Endothelial cell of umbilical vein (primary cell): ENCODE results near the gene APPL2. TPM values are rescaled to one million over a fixed set of nuclear protein-coding genes. Genes with fewer than 3 reads are reported as not detected.

Experiments used
- BruUV-seq: library from RNA; stranded (reverse); fragments of 400-500 nt; replicated peaks from 2 replicates; lab custom pipeline; 2021; lab: Mats Ljungman, UMichigan
- CTCF ChIA-PET: fragments of 300-600, 350-600 bp; sonication (Branson Sonifier 250); formaldehyde crosslinking; loops from one replicate; lab custom pipeline; 2021; ENCODE audit warnings: antibody characterized with exemption, inconsistent platforms; lab: Charles Lee
- POLR2A ChIA-PET: fragments of 300-600, 350-600 bp; sonication (Branson Sonifier 250); formaldehyde crosslinking; loops from one replicate; lab custom pipeline; 2021; ENCODE audit warnings: antibody characterized with exemption, inconsistent platforms; lab: Charles Lee
- DNase-seq: peaks from one replicate; pipeline ENCODE4 v3.0.0-alpha.2; 2011; ENCODE audit warnings: low read depth, low spot score
- FAIRE-seq: peaks from 2 replicates; lab custom pipeline; 2011; peaks lifted over from hg19 to GRCh38; lab: Jason Lieb, UNC
- H2AFZ ChIP-seq: 2 replicates; pipeline ENCODE4 v1.6.0; 2012; ENCODE audit warnings: low read depth, low read length, control low read depth, inconsistent platforms
- H3K27ac ChIP-seq: 2 replicates; pipeline ENCODE4 v1.5.1; 2011; ENCODE audit warnings: low read depth, mild to moderate bottlenecking, control low read depth, low read length, moderate library complexity; ENCODE audit not compliant: insufficient read depth
- H3K27me3 ChIP-seq, 2 experiments: 2 replicates each; pipeline versions ENCODE4 v1.6.0 to v1.6.1; 2011; ENCODE audit warnings: low read length in 2 of 2, mixed read lengths in 1 of 2; ENCODE audit not compliant: control insufficient read depth in 2 of 2, insufficient read depth in 2 of 2
- H3K36me3 ChIP-seq, 2 experiments: 2 replicates in 1 of 2; 3 replicates in 1 of 2; pipeline ENCODE4 v1.5.1; 2011; ENCODE audit warnings: low read length in 2 of 2, mild to moderate bottlenecking in 1 of 2, moderate library complexity in 1 of 2; ENCODE audit not compliant: control insufficient read depth in 2 of 2, insufficient read depth in 2 of 2; ENCODE audit errors: extremely low read depth in 1 of 2
- H3K4me1 ChIP-seq: 3 replicates; pipeline ENCODE4 v1.5.1; 2011; ENCODE audit warnings: mild to moderate bottlenecking, low read length; ENCODE audit not compliant: control insufficient read depth, insufficient read depth; ENCODE audit errors: extremely low read depth
- H3K4me2 ChIP-seq: 2 replicates; pipeline ENCODE4 v1.6.1; 2011; ENCODE audit warnings: low read length, control low read depth, mixed read lengths; ENCODE audit not compliant: insufficient read depth
- H3K4me3 ChIP-seq, 3 experiments: fragments of 200-600 bp in 1 of 3; sonication (generic), shearing (Covaris generic) in 1 of 3; replicated peaks in 1 of 3; 2 replicates each; pipeline ENCODE4 v1.5.1; 2011 to 2016; ENCODE audit warnings: control low read depth in 3 of 3, low read length in 3 of 3, mild to moderate bottlenecking in 2 of 3, inconsistent platforms in 1 of 3, low read depth in 1 of 3, moderate library complexity in 1 of 3; ENCODE audit not compliant: insufficient read depth in 1 of 3
- H3K79me2 ChIP-seq: 2 replicates; pipeline ENCODE4 v1.6.0; 2012; ENCODE audit warnings: low read length, inconsistent platforms; ENCODE audit not compliant: control insufficient read depth, insufficient read depth
- H3K9ac ChIP-seq: replicated peaks from 2 replicates; pipeline ENCODE3; 2011; ENCODE audit warnings: low read length, control low read depth; ENCODE audit not compliant: insufficient read depth; ENCODE audit errors: extremely low read depth
- H3K9me1 ChIP-seq: replicated peaks from 3 replicates; pipeline ENCODE4 v1.6.0; 2011; ENCODE audit warnings: mild to moderate bottlenecking, low read length; ENCODE audit not compliant: control insufficient read depth, insufficient read depth; ENCODE audit errors: extremely low read depth
- H3K9me3 ChIP-seq: replicated peaks from 2 replicates; pipeline ENCODE4 v1.5.1; 2012; ENCODE audit warnings: low read length, inconsistent platforms; ENCODE audit not compliant: control insufficient read depth, insufficient read depth
- H4K20me1 ChIP-seq: replicated peaks from 2 replicates; pipeline ENCODE3; 2011; ENCODE audit warnings: mild to moderate bottlenecking, low read length; ENCODE audit not compliant: control insufficient read depth, insufficient read depth; ENCODE audit errors: extremely low read depth
- CTCF ChIP-seq, 2 donors: IDR thresholded peaks; 1 replicate in 1 of 2; 2 replicates in 1 of 2; pipeline ENCODE4 v1.5.1; 2011; ENCODE audit warnings: low read length in 2 of 2, mild to moderate bottlenecking in 2 of 2, moderate library complexity in 2 of 2, control low read depth in 1 of 2, inconsistent platforms in 1 of 2, low read depth in 1 of 2; ENCODE audit not compliant: insufficient read depth in 1 of 2; ENCODE audit errors: extremely low read depth in 1 of 2
- EZH2 ChIP-seq: IDR thresholded peaks from 2 replicates; pipeline ENCODE4 v1.6.1; 2012; ENCODE audit warnings: borderline replicate concordance, low read depth, mild to moderate bottlenecking, moderate library complexity, low read length, inconsistent platforms; ENCODE audit not compliant: severe bottlenecking
- FOS ChIP-seq: IDR thresholded peaks from 2 replicates; pipeline ENCODE4 v1.6.1; 2011; ENCODE audit warnings: mild to moderate bottlenecking, low read length, moderate library complexity, borderline replicate concordance; ENCODE audit not compliant: insufficient read depth
- GATA2 ChIP-seq: IDR thresholded peaks from 2 replicates; pipeline ENCODE4 v1.7.0; 2011; ENCODE audit warnings: low read depth, mild to moderate bottlenecking, moderate library complexity, mixed read lengths, low read length; ENCODE audit not compliant: insufficient read length, insufficient read depth
- JUN ChIP-seq: IDR thresholded peaks from 2 replicates; pipeline ENCODE4 v1.6.1; 2011; ENCODE audit warnings: borderline replicate concordance, low read depth; ENCODE audit not compliant: insufficient read length, insufficient read depth
- MAX ChIP-seq: IDR thresholded peaks from 2 replicates; pipeline ENCODE4 v1.6.1; 2011; ENCODE audit not compliant: insufficient read depth, insufficient read length
- MYC ChIP-seq: IDR thresholded peaks from one replicate; pipeline ENCODE4 v1.6.1; 2011; ENCODE audit warnings: mild to moderate bottlenecking, low read depth, low read length
- POLR2A ChIP-seq: IDR thresholded peaks from 2 replicates; pipeline ENCODE4 v1.6.1; 2012; ENCODE audit warnings: low read depth, mild to moderate bottlenecking, control low read depth, low read length
- POLR2AphosphoS5 ChIP-seq: IDR thresholded peaks from 2 replicates; pipeline ENCODE4 v1.6.1; 2012; ENCODE audit warnings: low read depth, mild to moderate bottlenecking, control low read depth, low read length, moderate library complexity; ENCODE audit not compliant: insufficient read depth
- dilution Hi-C: fragments of 300-500 bp; cut with MboI; formaldehyde crosslinking; loops from one replicate; pipeline ENCODE4 v1.15.0; 2019; ENCODE audit warnings: low sequenced_read_pairs; ENCODE audit not compliant: extremely low pct_ligation_motif_present
- intact Hi-C: fragments of 100-400 bp; cut with micrococcal nuclease; formaldehyde crosslinking; loops from one replicate; pipeline ENCODE4 v1.10.0; 2022
- polyA plus RNA-seq, 4 experiments: library from polyadenylated mRNA; depleted of rRNA in 3 of 4; stranded (reverse) in 3 of 4; unstranded in 1 of 4; fragments of >200 nt; gene quantifications; 2 replicates each; pipeline versions ENCODE4 v1.2.1 to v1.2.3, GENCODE V29; 2011 to 2012; ENCODE audit warnings: missing spikeins in 1 of 4
- total RNA-seq: library from RNA; stranded (reverse); gene quantifications from 2 replicates; pipeline ENCODE4 v1.2.3, GENCODE V29; 2021

The APPL2 gene
- total and polyA plus RNA-seq, 2 donors (not counting 3 experiments of a cell fraction or from before 2014, with no cell fraction given): 8.1 to 21.4 TPM

- DNase-seq: no peak
- Histone ChIP-seq H2AFZ (no peak overlapping the region), H3K9me1 (no peaks in the 10 kb centered on the region), H3K27ac (no peak overlapping the region), H3K4me3 (no peak overlapping the region), H3K36me3 (no peaks in the 10 kb centered on the region), H3K4me1 (peaks cover 9% of the 10 kb centered on the region), H3K4me2 (no peak overlapping the region), H4K20me1 (no peaks in the 10 kb centered on the region), H3K9me3 (no peaks in the 10 kb centered on the region), H3K27me3 (no peaks in the 10 kb centered on the region), H3K9ac (no peak overlapping the region), H3K79me2 (no peaks in the 10 kb centered on the region)
- no TSS peak for BruUV-seq
- ChIA-PET CTCF (no interaction called here), POLR2A (no interaction called here)
- TF ChIP-seq CTCF (IDR thresholded peaks at IDR 0.05; ENCODE audit: extremely low read depth in 1 of 2, insufficient read depth in 1 of 2, low read depth in 1 of 2, low read length in 2 of 2) (no peak), MYC (no peak), FOS (no peak), JUN (no peak), MAX (no peak), GATA2 (no peak), POLR2A (no peak), POLR2AphosphoS5 (no peak), EZH2 (no peak)
- dilution Hi-C loops (no loop called here), intact Hi-C loops (no loop called here)
- no peak for FAIRE-seq
Measured at GRCh38 chr12:105281694-105282049, 45.7 kb upstream of the APPL2 start.
